ENCODE results near the gene UBR4.

DNA sequence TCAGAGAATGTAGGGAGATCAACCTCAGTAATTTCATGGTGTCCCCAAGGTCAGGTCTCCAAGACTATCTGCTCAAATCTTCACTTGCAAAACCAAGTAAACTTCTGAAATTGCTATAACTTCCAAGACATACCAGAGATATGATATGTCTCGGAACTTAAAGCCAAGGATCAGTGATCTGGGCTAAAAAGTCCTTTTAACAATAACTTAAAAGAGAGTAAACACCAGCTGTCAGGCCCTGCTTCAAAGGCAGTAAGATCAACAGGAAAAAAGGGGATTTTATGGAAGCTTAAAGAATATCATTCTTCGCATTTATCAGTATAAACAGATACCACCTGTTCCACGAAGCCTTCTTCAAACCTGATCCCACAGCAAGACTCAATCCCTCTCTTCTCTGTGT is 13.7 kb downstream of the UBR4 start:
- TF ChIP-seq POLR2A (IDR thresholded peaks at IDR 0.05; ENCODE audit: low read depth, low read length) = no peak
- no peak for TF ChIP-seq TAF1 (IDR thresholded peaks at IDR 0.05; ENCODE audit: borderline replicate concordance, low read depth, low read length)
